ENCODE measurements around the gene POU3F2.

The POU3F2 gene

DNA sequence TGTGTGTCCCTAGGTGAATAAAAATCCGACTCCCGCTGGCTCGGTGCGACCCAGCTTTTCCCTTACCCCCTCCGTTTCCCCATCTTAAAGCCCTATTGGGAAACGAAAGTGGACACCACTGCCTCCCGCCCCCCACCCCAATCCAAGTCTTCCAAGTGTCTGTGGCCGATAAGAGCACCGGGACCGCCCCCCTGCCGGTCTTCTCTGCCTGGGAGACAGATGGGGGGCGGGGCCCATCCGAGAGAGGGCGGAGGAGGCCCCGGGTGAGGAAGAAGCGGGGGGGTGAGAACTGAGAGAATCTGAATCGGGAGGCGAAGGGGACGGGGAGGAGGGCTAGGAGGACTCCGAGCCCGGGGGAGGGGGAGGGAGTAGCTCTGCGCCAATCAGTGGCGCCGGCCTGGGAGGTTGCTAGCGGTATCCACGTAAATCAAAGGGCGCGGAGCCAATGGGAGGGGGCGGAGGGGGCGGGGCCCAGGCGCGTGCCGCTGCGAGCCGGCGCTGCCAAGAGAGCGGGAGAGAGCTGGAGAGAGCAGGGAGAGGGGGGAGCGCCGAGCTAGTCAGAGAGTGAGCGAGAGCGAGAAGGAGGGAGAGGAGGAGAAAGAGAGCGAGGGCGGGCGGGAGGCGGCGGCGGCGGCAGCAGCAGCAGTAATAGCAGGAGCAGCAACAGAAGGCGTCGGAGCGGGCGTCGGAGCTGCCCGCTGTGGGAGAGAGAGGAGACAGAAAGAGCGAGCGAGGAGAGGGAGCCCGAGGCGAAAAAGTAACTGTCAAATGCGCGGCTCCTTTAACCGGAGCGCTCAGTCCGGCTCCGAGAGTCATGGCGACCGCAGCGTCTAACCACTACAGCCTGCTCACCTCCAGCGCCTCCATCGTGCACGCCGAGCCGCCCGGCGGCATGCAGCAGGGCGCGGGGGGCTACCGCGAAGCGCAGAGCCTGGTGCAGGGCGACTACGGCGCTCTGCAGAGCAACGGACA, at the start of gene POU3F2:
Gene POU3F2, plus strand, starts transcription at position 515 of the 972 bp plus-strand sequence. Its CDS starts 300 bp downstream, at position 815.
- peak; percentile 98 for DNase-seq

GRCh38 chr6:98787435-98787834, 46.9 kb upstream of the POU3F2 start:
- DNase-seq: peak; percentile 95

- peak; percentile 94 for DNase-seq
These were observed 46.4 kb upstream of the POU3F2 start for GRCh38 chr6:98787961-98788360.

GRCh38 chr6:98794307-98794842, 40.0 kb upstream of the POU3F2 start:
- DNase-seq: no peak

- peak; percentile 9 for DNase-seq
These were observed 37.0 kb upstream of the POU3F2 start for GRCh38 chr6:98797217-98797994.

DNA sequence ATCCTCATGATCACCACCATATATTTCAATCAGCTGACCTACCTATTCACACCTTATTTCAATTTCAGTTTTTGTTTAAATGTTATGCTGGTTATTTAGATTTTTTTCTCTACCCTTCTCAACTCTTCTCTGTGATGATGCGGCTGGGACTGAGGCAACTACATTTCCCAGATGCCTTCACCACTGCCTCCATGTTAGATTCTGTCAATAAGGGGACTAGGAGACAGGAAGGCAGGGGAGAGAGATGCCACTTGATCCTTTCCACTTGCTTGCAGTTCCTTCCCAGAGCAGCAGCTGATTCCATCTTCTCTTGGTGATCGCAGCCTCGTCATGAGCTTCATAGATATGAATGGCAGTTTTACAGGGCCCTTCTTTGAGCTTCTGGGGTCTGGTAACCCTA, 33.5 kb upstream of the POU3F2 start:
- no peak for DNase-seq

GRCh38 chr6:98808541-98809210, 25.7 kb upstream of the POU3F2 start:
- DNase-seq: no peak

- DNase-seq: no peak
These were observed 22.2 kb upstream of the POU3F2 start for GRCh38 chr6:98812220-98812619.

GRCh38 chr6:98816799-98817198, 17.6 kb upstream of the POU3F2 start:
- DNase-seq: no peak

GRCh38 chr6:98821756-98822405, 12.5 kb upstream of the POU3F2 start:
- DNase-seq: no peak

DNA sequence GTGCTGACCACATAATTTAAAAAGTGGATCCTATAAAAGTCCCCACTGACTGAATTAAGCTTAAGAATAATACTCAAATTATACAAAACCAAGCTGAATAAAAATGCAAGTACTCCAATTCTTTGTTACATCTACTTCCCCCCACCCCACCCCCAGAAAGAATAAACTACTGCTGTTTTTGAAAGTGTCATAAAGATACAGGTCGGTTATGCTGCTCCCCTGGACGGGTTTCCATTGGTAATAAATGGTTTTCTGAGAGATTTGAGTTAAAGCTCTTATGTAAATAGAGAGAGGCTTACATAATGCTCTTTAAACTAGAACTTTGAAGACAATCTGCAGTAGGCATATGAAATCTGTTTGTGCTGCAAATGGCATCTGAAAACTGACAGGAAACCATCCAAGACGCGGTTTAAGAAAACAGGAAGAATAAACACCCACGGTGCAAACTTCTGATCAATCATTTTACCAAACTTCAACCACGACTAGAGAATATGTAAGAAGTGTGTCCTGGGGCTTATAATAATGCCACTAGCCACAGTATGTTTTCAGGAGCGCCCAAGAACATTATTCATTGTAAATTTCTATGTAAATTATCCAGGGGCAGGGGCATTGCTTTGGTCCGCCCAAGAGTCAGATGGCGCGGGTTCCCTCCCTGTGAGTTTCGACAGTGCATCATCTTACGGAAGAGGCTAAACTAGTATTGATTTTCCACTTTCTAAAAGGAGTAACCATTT, 10.8 kb upstream of the POU3F2 start:
- no peak for DNase-seq

DNA sequence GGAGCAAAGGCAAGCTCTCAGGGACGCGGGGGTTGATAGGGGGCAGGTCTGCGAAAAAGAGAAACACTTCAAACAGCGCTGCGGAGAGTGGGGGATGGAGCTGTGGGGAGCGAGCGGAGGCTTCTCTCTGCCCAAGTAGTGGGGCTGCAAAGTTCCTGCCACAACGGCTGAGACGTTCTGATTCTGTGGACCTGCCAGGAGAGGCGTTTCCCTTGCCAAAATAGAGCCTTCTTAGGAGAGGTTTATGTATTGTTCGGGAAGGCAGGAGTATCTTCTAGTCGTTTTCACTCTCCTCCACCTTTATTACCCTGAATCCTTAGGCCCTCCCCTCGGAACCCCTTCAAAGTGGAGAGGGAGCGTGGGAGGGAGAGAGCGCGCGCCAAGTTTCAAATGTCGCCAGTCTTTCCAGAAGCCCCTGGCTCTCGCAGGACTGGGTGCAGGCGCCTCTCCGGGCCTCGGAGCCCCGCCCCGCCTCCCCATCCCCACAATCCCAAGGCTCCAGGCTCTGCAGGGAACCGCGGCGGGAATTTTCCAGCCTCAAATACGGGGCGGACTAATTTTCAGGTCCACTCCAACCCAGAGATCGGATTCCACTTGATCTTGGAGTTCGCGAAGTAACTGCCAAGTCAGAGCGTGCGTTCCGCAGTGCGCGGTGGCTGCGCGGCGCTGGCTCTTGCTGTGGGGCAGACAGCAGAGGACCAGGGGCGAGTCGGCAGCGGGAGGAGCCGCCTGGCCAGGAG, 10.0 kb upstream of the POU3F2 start:
- DNase-seq: peak; percentile 64

DNA sequence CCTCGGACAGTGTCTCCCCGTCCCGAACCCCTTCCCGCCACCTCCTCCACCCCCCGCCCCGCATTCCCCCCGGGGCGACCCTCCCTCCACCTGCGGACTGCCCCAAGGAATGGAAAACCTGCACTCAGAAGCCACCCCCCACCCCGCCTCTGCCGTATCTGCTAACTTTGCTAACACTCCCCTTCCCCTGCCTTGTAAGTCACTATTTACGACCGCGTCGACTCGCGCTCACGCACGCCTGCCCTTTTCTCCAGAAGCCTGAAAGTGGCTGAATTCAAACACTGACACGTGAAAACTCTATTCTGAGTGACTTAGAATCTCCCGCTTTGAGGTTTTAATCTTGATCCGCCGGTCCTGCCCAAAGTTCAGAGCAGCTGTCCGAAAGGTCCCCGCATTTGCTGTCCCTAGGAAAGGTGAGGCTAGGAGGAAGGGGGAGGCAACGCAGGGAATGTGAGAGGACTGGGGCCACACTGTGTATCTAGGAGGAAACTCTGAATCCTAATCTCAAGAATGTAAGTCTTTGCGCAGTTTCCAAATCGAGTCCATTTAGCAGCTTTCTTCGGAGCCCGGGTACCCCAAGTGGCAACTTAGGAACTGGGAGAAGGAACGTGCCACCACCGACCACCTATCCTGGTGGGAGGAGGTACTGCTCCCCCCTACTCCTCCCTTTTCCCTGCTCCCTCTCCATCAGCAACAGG, 9.3 kb upstream of the POU3F2 start:
- DNase-seq: no peak

- no peak for DNase-seq
These were observed 8.7 kb upstream of the POU3F2 start for GRCh38 chr6:98825600-98826230.

DNA sequence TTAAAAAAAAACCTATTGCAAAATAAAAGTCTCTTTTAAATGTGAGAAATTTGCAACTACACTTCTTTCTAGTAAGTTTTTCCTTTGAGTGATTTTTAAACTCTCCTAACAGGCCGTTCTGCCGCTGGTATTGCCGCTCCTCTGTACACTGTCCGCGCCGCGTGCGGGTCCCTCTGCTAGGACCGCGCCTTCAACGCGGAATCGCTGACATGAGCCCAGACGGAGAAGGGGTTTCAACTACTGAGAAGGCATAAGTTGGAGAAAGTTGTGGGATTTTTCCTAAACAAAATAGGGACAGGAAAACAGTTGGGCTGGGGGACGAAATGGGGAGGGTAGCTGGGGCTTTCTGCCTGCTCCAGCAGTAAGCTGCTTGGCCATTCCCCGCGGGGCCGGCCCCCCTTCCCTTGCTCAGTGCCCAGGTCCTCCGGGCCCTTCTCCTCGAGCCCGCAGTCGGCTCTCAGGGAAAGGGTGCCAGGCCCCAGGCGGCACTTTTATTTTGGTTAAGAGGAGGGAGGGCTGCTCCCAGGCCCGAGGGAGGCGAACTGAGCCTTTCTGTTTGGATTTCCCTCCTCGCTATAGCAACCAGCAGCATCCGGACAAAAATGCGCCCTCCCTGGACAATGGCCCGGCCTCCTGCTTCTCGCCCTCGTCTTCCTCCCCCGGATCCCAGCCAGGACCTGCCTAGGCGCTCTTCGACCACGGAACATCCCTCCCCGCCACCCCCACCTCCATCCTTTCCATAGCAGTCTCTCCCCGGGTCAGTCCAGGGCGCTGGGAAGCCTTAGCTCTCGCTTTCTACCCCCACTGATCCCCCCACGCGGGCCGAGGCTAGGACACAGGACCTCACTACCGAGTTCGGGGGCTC, 6.8 kb upstream of the POU3F2 start:
- peak; percentile 19 for DNase-seq

- DNase-seq: peak; percentile 59
These were observed 6.1 kb upstream of the POU3F2 start for GRCh38 chr6:98828211-98828788.

DNA sequence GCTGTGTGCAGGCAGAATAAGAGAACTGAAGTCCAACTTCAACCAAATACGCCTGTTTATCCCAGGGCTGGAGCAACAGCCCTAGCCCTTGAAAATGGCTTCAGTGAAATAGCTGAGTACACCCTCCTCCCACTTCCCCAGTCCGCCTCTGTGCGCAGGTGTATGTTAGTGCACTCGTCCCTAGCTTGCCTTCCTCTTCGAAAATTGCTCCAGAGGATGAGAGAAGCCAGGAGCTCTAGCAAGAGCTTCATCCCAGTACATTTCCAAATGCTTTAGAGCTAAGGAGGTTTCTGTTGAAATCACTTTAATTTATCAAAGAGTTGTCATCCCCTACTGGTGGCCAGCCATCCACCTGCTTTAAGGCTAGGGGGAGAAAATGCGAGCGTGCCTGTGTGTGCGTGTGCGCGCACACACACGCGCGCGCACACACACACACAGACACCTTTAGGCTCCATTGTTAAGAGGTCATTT, 5.4 kb upstream of the POU3F2 start:
- peak; percentile 87 for DNase-seq

DNA sequence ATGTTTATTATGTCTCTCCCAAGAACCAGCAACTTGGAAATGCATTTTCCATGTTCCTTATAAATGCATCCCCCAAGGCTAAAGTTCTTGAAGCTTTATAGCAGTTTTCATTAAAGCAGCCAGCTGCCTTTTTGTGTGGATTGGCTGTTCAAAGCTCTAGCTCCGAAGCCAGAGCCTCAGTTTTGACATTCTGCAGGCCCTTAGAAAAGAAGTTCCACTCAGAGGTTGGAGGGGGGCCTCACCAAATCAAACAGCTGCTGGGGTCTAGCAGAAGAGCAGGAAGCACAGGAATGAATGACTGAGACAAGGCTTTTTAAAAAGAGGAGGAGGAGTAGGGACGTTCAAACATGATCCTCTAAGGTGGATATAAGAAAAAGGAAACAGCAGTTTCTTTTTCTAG, 4.2 kb upstream of the POU3F2 start:
- DNase-seq: no peak

All from NCI-H69 (cell line).